Cardiac fibroblast (primary cell): ENCODE results near the gene GABRG1.

Experiments
- DNase-seq, 2 donors: peaks; one replicate each; pipeline versions ENCODE4 v3.0.0 to v3.0.0-alpha.2; 2010; ENCODE audit warnings: low read depth in 2 of 2
- H3K4me3 ChIP-seq, 2 donors: replicated peaks in 1 of 2; 1 replicate in 1 of 2; 2 replicates in 1 of 2; pipeline ENCODE4 v1.5.1; 2011; ENCODE audit warnings: low read depth in 2 of 2, low read length in 2 of 2, mild to moderate bottlenecking in 2 of 2, moderate library complexity in 1 of 2
- TF ChIP-seq, protein P1 (sequence below): IDR thresholded peaks from one replicate; pipeline ENCODE4 v1.5.1; 2011; ENCODE audit warnings: low read depth, mild to moderate bottlenecking, low read length, inconsistent platforms

Gene GABRG1

DNA sequence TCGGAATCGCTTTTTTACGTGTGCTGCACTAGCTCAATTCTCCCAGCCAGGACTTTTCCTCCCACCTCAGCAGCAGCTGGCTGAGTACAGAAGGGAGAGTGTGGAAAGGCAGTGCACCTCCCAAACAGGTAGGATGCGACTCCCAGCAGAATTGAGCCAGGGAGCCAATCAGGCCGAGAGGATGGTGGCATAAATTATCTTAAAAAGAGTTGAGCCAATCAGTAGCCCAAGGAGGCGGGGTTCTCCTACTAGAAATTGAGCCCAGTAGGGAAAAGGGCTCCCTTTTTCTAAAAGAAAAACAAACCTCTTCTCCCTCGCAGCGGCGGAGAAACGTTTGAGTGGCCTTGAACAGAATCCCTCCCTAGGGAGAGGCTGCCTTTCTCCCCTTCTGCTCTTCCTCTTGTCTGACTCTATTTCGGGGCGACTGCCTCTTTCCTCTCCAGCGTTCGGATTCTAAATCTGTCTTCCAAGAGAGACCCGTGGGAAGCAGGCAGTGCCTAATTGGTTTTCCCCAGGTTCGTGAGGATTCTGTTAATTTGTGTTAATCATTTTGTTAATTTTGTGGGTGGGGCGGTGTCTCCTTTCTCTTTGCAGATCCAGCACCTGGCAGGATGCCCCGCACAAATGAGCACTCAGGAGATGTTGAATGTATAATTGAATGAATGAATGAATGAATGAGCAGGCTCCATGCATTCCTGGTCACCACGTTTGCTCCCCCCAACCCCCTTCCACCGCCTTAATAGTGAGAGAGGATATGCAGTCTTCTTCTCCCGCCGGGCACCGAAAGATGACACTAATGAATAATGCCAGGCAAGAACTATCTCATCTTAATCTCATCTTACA, at the start of gene GABRG1:
Gene GABRG1, minus strand, starts transcription at position 142 of the 843 bp plus-strand sequence. Its CDS starts 141 bp downstream, at position 1.
- DNase-seq: no peak
- TF ChIP-seq, protein P1, sequence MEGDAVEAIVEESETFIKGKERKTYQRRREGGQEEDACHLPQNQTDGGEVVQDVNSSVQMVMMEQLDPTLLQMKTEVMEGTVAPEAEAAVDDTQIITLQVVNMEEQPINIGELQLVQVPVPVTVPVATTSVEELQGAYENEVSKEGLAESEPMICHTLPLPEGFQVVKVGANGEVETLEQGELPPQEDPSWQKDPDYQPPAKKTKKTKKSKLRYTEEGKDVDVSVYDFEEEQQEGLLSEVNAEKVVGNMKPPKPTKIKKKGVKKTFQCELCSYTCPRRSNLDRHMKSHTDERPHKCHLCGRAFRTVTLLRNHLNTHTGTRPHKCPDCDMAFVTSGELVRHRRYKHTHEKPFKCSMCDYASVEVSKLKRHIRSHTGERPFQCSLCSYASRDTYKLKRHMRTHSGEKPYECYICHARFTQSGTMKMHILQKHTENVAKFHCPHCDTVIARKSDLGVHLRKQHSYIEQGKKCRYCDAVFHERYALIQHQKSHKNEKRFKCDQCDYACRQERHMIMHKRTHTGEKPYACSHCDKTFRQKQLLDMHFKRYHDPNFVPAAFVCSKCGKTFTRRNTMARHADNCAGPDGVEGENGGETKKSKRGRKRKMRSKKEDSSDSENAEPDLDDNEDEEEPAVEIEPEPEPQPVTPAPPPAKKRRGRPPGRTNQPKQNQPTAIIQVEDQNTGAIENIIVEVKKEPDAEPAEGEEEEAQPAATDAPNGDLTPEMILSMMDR: no peak
- no peak within 1 kb of the TSS for H3K4me3 ChIP-seq

DNA sequence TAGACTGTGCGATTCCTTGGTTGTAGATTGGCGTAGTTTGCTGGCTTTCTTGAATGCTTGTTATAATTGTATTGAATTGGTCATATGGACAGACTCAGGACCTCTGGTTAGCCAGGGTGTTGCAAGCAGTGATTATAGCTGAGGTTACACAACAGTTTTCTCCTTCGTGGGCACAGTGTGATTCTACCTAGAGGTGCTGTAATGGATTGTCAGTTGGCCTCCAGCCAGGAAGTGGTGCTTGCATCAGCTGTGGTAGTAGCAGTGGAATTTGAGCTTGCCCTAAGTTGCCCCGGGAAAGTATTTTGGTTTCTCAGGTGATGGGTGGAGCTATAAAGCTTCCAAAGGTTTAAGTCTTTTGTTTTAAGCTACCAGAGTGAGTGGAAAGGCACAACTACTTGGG, 23.1 kb upstream of the GABRG1 start:
- no peak overlapping the region for H3K4me3 ChIP-seq
- TF ChIP-seq, protein P1: no peak
- DNase-seq: no peak

DNA sequence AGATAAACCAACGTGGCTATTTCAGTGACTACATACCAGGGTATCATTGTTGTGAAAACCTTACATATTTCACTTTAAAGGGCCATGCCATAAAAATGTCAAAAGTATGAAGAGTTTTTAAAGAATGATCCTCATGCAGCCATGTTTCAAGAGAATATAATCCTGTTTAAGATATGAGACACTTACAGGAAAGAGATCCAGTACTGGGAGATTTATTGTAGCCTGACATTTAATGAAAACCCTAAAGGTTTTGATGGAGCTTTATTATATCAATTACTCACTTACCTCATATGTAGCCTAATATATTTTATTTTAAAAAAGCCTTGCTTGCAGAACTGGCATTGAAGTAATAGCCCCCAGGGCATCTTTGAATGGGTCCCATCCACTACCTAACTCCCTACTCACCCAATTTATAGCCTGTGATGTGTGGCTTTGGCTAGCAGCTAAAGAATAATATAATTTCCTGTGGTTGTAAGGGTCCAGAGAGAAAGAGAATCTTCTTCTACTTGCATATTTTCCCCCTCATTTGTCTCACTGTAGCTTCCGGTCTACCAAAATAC, 7.7 kb upstream of the GABRG1 start:
- no peak overlapping the region for H3K4me3 ChIP-seq
- DNase-seq: no peak
- TF ChIP-seq, protein P1: no peak

DNA sequence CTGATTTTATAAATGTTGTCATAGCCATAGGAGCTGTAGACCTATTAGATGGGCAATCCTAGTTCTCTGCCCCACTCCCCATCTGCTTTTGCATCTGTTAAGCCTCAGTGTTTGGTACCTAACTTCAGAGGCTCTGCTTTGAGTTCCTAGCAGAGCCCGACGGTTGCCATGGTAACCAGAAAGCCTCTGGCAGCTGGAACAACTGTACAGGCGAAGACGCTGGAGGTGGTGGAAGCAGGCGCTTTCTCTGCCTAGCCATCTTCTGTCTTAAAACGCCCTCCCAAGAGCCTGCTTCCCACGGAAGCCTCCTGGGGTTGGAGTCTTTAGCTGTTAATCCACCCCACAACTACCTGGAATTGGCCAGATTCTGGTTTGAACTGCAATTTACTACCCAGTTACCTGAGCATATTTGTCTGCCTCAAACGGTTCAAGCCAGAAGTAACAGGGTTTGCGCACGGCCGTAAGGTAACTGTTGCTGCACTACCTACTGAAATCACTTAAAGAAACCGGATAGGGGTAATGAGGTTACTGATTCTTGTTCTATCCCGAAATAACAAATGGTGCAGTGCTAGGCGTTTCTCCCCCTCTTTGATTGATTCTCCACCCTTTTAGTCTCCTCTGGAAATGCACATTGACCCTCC, 1.0 kb upstream of the GABRG1 start:
- DNase-seq: no peak
- H3K4me3 ChIP-seq: no peak overlapping the region
- TF ChIP-seq, protein P1: no peak

DNA sequence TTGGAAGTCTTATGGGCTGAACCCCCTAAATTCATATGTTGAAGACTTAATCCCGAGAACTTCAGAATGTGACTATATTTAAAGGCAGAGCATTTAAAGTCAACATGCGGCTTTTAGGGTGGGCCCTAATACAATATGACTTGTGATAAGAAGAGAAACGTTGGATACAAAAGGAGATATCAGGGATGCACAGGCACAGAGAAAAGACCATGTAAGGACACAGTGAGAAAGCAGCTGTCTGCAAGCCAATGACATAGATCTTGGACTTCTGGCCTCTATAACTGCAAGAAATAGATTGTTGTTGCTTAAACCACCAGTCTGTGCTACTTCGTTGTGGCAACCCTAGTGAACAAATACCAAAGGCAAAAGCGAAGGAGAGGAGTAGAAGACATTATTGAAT, 42.2 kb downstream of the GABRG1 start:
- DNase-seq: no peak
- TF ChIP-seq, protein P1: no peak
- H3K4me3 ChIP-seq: no peak overlapping the region

DNA sequence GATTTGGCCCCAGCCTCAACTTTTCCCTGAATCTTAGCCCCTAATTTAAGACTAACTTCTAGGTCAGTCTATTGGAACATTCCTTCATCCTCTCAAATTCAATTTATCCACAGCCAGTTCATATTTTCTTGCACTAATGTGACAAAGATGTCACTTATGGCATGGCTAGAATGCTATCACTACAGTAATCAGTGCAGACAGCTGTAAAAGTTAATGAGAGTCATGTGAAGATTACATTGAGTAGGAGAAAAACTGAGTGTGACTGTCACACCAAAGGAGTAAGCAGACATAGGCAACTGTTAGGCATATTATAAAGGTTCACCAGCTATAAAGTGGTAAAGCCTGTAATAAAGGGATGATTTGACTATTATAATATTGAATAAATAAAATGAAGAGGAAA, 42.6 kb downstream of the GABRG1 start:
- no peak overlapping the region for H3K4me3 ChIP-seq
- no peak for DNase-seq
- TF ChIP-seq, protein P1: no peak
